Caki2 (cell line): ENCODE measurements around the gene TNN. TPM values are rescaled to one million over a fixed set of nuclear protein-coding genes. Genes with fewer than 3 reads are reported as not detected.

Experiments
- DNase-seq: peaks from one replicate; pipeline ENCODE4 v3.0.0-alpha.2; 2015; ENCODE audit warnings: low read depth
- in situ Hi-C: cut with HindIII; loops from 2 replicates; pipeline ENCODE4 v1.10.0; 2016; ENCODE audit warnings: low sequenced_read_pairs, low pct_unique_long_range_greater_than_20kb, mixed read lengths
- total RNA-seq: library from RNA; depleted of rRNA; stranded (reverse); fragments of >200 nt; shearing (Covaris generic); gene quantifications from 2 replicates; pipeline ENCODE4 v1.2.3, GENCODE V29; 2014; ENCODE audit warnings: low replicate concordance

TNN gene
- total RNA-seq, 1 experiment from 2014 or later = 0.07 TPM

GRCh38 chr1:175131095-175131494, 63.5 kb downstream of the TNN start:
- in situ Hi-C loops = no loop called here
- DNase-seq = no peak

GRCh38 chr1:175132436-175132835, 64.8 kb downstream of the TNN start:
- in situ Hi-C loops = no loop called here
- DNase-seq = no peak

- no peak for DNase-seq
- in situ Hi-C loops = no loop called here
Measured at GRCh38 chr1:175133673-175134435, 66.2 kb downstream of the TNN start.

- DNase-seq = no peak
- in situ Hi-C loops = no loop called here
Measured at GRCh38 chr1:175134500-175134899, 66.9 kb downstream of the TNN start.

- in situ Hi-C loops = no loop called here
- no peak for DNase-seq
Measured at GRCh38 chr1:175136246-175136645, 68.6 kb downstream of the TNN start.

GRCh38 chr1:175137369-175137768, 69.7 kb downstream of the TNN start:
- in situ Hi-C loops = no loop called here

GRCh38 chr1:175138579-175138978, 70.9 kb downstream of the TNN start:
- no peak for DNase-seq
- in situ Hi-C loops = no loop called here

More at GRCh38 chr1:175137369-175137768, 69.7 kb downstream of the TNN start:
- DNase-seq = no peak

GRCh38 chr1:175145899-175146528, 78.4 kb downstream of the TNN start:
- in situ Hi-C loops = no loop called here
- no peak for DNase-seq

GRCh38 chr1:175146529-175147213, 79.0 kb downstream of the TNN start:
- in situ Hi-C loops = no loop called here
- DNase-seq = peak; percentile 39

GRCh38 chr1:175147569-175147968, 79.9 kb downstream of the TNN start:
- DNase-seq = no peak
- in situ Hi-C loops = no loop called here

GRCh38 chr1:175148068-175148467, 80.4 kb downstream of the TNN start:
- no peak for DNase-seq
- in situ Hi-C loops = no loop called here

- DNase-seq = no peak
- in situ Hi-C loops = no loop called here
Measured at GRCh38 chr1:175150596-175151319, 83.1 kb downstream of the TNN start.

GRCh38 chr1:175152006-175152652, 84.5 kb downstream of the TNN start:
- in situ Hi-C loops = no loop called here
- peak; percentile 33 for DNase-seq

GRCh38 chr1:175154629-175155472, 87.2 kb downstream of the TNN start:
- DNase-seq = peak; percentile 39
- in situ Hi-C loops = no loop called here

GRCh38 chr1:175155473-175155856, 87.8 kb downstream of the TNN start:
- no peak for DNase-seq
- in situ Hi-C loops = no loop called here

GRCh38 chr1:175155936-175156335, 88.3 kb downstream of the TNN start:
- DNase-seq = no peak
- in situ Hi-C loops = no loop called here

GRCh38 chr1:175157200-175157599, 89.6 kb downstream of the TNN start:
- no peak for DNase-seq
- in situ Hi-C loops = no loop called here
